ENCODE results near the gene HS3ST5. TPM values are rescaled to one million over a fixed set of nuclear protein-coding genes. Genes with fewer than 3 reads are reported as not detected.

HS3ST5 gene
- total RNA-seq, 1 donor from 2014 or later: 0.05 TPM

DNA sequence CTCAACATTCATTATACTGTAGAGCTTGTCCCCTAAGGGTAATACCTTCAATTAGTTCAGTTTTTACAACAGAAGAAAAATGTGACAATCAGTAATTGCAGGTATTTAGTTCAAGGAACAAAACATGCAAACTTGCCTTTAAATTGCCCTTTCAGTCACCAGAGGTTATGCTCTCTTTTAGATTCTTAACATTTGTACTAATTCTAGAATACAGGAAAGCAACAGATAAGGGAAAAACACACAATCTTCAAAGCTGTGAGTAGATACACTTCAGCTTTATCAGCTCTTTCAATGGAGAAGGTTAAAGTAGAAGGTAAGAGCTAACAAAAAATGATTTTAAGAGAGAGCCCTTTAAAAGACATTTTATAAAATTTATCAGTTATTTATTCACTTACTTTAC lies 173.1 kb downstream of the HS3ST5 start:
- TF ChIP-seq, protein P1, sequence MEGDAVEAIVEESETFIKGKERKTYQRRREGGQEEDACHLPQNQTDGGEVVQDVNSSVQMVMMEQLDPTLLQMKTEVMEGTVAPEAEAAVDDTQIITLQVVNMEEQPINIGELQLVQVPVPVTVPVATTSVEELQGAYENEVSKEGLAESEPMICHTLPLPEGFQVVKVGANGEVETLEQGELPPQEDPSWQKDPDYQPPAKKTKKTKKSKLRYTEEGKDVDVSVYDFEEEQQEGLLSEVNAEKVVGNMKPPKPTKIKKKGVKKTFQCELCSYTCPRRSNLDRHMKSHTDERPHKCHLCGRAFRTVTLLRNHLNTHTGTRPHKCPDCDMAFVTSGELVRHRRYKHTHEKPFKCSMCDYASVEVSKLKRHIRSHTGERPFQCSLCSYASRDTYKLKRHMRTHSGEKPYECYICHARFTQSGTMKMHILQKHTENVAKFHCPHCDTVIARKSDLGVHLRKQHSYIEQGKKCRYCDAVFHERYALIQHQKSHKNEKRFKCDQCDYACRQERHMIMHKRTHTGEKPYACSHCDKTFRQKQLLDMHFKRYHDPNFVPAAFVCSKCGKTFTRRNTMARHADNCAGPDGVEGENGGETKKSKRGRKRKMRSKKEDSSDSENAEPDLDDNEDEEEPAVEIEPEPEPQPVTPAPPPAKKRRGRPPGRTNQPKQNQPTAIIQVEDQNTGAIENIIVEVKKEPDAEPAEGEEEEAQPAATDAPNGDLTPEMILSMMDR (IDR thresholded peaks at IDR 0.05): no peak
- Mint-ChIP-seq H3K36me3 (ENCODE audit: low read depth) (no peaks in the 10 kb centered on the region), H3K4me3 (ENCODE audit: unreplicated experiment) (no peak overlapping the region), H3K9me3 (ENCODE audit: low read depth) (no peaks in the 10 kb centered on the region), H3K4me1 (ENCODE audit: low read depth) (peaks cover 11% of the 10 kb centered on the region), H3K27ac (ENCODE audit: unreplicated experiment) (no peak overlapping the region), H3K27me3 (ENCODE audit: low read depth) (no peaks in the 10 kb centered on the region)
- DNase-seq (ENCODE audit: low spot score): no peak

DNA sequence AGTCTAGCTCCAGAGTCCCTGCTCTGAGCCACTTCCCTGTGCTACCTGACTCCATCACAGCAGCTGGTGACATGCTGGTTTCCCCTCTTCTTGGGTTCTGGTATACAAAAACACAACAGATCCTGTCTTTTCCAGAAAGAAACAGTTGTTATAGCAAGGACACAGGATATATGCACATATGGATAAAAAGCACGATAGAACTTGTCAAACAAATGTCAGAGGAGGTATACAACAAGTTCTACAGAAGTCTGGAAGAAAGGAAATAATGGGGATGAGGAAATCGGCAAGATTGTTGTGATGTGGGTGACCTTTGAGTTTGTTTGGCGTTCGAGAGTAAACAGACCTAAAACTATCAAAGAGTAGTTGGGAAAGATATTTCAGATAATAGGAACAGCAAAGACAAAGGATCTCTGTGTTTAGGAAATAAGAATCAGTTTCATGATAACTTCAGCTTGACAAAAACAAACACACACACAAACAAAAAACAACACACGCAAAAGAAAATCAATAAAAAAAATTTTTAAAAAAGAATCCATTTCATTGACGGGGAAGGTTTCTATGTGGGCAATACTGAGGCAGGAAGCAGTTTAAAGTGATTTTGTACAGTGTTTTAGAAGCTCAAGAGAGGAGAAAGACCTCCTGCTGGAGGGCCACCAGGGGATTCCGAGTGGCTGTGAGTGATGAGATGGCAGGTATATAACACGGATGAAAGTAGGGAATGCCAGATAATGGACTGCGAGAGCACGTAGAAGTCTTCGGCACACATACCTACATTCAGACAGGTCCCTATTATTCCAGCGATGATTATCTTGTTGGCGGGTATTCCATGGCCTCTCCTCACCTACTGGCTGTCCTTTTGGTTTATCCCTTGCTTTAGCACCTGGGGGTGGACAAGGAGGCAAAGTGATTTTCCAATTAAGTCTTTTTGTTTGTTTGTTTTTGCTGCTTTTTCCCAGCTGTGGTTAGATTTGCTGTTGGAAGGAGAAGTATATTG lies 174.9 kb downstream of the HS3ST5 start:
- TF ChIP-seq, protein P1 (IDR thresholded peaks at IDR 0.05): no peak
- no peak for DNase-seq (ENCODE audit: low spot score)
- Mint-ChIP-seq H3K4me3 (ENCODE audit: unreplicated experiment) (no peak overlapping the region), H3K27ac (ENCODE audit: unreplicated experiment) (no peak overlapping the region), H3K27me3 (ENCODE audit: low read depth) (no peaks in the 10 kb centered on the region), H3K36me3 (ENCODE audit: low read depth) (no peaks in the 10 kb centered on the region), H3K4me1 (ENCODE audit: low read depth) (peaks cover 9% of the 10 kb centered on the region), H3K9me3 (ENCODE audit: low read depth) (no peaks in the 10 kb centered on the region)

DNA sequence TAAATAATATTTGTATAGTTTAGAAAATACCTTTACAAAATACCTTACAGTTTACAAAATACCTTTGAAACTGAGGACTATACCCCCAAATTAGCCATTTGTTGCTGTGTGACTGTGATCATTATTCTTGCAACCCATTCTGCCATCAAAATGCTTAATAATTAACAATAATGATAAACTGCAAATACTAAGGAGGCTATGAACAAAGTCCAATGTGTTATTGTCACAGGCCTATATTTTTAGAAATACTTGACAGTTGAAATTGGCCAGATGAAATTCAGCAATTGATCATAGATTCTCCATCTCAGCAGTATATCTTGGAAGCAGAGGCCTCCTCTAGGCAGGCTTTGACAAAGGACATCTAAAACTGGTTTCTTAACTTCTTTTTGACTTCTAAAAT lies 178.6 kb downstream of the HS3ST5 start:
- Mint-ChIP-seq H3K27ac (ENCODE audit: unreplicated experiment) (no peak overlapping the region), H3K36me3 (ENCODE audit: low read depth) (no peaks in the 10 kb centered on the region), H3K9me3 (ENCODE audit: low read depth) (no peaks in the 10 kb centered on the region), H3K4me3 (ENCODE audit: unreplicated experiment) (no peak overlapping the region), H3K4me1 (ENCODE audit: low read depth) (peaks cover 7% of the 10 kb centered on the region), H3K27me3 (ENCODE audit: low read depth) (no peaks in the 10 kb centered on the region)
- no peak for DNase-seq (ENCODE audit: low spot score)
- TF ChIP-seq, protein P1 (IDR thresholded peaks at IDR 0.05): no peak

DNA sequence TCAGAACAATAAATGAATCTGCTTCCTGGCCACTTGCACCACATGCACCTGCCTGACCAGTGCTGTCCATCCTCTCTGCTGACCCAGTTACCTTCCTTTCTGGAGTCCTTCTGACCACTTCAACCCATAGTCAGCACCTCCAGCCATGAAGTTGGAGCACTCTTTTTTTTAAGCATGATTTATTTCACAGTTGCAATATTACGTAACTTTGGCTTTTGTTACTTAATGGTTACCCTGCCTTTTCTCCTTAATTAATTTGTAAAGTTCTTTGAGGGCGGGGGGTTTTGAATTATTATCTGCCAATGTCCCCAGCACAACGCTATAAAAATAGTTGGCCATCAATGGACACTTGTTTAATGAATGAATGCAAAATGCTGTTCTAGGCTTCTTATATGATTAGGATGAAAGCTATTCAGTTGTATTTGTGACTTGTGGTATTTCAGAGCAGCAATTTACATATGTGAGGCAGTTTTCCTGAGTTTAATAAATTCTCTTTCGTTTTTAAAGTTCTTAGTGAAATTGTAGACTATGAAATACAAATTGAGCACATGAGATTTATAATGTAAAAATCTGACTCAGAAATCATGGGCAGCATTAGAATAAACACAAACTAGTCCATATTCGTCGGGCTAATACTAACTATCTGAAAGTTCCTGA lies 180.0 kb downstream of the HS3ST5 start:
- H3K4me1 Mint-ChIP-seq (ENCODE audit: low read depth): peaks cover 8% of the 10 kb centered on the region
- no peaks in the 10 kb centered on the region for H3K36me3 Mint-ChIP-seq (ENCODE audit: low read depth)
- no peak for DNase-seq (ENCODE audit: low spot score)
- TF ChIP-seq, protein P1 (IDR thresholded peaks at IDR 0.05): no peak
- H3K27ac Mint-ChIP-seq (ENCODE audit: unreplicated experiment): no peak overlapping the region
- no peaks in the 10 kb centered on the region for H3K27me3 Mint-ChIP-seq (ENCODE audit: low read depth)
- H3K4me3 Mint-ChIP-seq (ENCODE audit: unreplicated experiment): no peak overlapping the region
- no peaks in the 10 kb centered on the region for H3K9me3 Mint-ChIP-seq (ENCODE audit: low read depth)

DNA sequence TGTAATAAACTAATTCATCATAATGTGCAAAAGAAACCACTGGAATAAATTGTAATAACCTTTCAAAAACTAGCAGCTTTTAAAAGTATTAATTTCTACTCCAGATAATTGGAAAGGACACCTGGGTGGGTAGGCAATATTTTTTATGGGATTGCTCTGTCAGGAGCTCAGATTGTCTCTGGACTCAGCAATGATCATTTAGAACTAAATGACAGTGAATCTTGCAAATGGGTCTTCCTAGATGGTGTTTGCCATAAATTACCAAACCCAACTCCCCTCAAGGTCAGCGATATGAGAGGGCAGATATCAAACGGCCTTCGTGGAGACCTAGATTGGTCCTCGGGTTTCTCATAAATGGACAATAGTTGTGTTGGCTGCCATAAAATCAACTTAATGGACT lies 181.9 kb downstream of the HS3ST5 start:
- DNase-seq (ENCODE audit: low spot score): no peak
- TF ChIP-seq, protein P1 (IDR thresholded peaks at IDR 0.05): no peak
- peaks cover 6% of the 10 kb centered on the region for H3K4me1 Mint-ChIP-seq (ENCODE audit: low read depth)
- no peak overlapping the region for H3K4me3 Mint-ChIP-seq (ENCODE audit: unreplicated experiment)
- H3K27ac Mint-ChIP-seq (ENCODE audit: unreplicated experiment): no peak overlapping the region
- H3K9me3 Mint-ChIP-seq (ENCODE audit: low read depth): no peaks in the 10 kb centered on the region
- no peaks in the 10 kb centered on the region for H3K36me3 Mint-ChIP-seq (ENCODE audit: low read depth)
- H3K27me3 Mint-ChIP-seq (ENCODE audit: low read depth): no peaks in the 10 kb centered on the region
